Activated CD4-positive, alpha-beta T cell treated with anti-CD3 and anti-CD28 coated beads for 1 hour (primary cell): Measurements from ENCODE around the gene PIAS1.
"Not testable (repeated sequence)": the region's sequence is repeated elsewhere in the genome, so short reads cannot be mapped to it uniquely, and the experiment has no call there.

ENCODE experiments used
- DNase-seq: peaks from one replicate; pipeline ENCODE4 v3.0.0-alpha.2; 2020

Gene PIAS1

DNA sequence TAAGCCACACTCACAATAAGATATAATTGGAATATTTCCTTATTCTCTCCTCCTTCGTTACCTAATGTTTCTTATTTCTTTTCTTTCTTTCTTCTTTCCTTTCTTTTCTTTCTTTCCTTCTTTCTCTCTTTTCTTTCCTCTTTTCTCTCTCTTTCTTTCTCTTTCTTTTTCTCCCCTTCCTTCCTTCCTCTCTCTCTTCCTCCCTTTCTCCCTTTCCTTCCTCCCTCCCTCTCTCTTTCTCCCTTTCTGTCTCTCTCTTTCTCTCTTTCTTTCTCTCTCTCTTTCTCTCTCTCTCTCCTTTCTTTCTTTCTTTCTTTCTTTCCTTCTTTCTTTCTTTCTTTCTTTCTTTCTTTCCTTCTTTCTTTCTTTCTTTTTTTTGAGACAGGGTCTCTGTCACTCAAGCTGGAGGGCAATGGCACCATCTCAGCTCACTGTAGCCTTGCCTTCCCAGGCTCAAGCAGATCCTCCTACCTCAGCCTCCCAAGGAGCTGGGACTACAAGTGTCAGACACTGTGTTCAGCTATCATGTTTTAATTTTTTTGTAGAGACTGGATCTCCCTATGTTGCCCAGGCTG, 19.3 kb upstream of the PIAS1 start:
- DNase-seq, result no peak

GRCh38 chr15:68038246-68038645, 15.9 kb upstream of the PIAS1 start:
- no peak for DNase-seq

DNA sequence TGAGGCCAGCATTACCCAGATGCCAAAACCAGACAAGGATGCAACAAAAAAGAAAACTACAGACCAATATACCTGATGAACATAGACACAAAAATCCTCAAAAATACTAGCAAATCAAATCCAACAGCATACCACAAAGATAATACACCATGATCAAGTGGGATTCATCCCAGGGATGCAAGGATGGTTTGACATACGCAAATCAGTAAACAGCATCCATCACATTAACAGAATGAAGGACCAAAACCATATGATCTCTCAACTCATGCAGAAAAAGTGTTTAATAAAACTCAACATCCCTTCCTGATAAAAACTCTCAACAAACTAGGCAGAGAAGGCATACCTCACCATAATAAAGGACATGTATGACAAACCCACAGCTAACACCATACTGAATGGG, 14.0 kb upstream of the PIAS1 start:
- DNase-seq, result no peak

- no peak for DNase-seq
Observed at GRCh38 chr15:68042156-68042854, 11.8 kb upstream of the PIAS1 start.

DNA sequence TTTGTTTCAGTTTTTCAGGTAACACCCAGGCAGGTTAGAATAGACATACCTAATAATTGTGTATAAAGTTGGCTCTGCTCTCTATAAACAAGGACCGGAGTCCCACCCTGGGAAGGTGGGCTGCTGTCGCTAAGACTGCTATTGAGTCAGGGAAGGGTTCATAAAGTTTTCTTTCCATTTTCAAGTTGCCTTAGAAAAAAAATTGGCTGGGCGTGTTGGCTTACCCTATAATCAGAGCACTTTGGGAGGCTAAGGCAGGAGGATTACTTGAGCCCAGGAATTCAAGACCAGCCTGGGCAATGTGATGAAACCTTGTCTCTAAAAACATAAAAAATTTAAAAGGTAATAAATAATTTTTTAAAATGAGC, 11.3 kb upstream of the PIAS1 start:
- DNase-seq, result no peak

DNA sequence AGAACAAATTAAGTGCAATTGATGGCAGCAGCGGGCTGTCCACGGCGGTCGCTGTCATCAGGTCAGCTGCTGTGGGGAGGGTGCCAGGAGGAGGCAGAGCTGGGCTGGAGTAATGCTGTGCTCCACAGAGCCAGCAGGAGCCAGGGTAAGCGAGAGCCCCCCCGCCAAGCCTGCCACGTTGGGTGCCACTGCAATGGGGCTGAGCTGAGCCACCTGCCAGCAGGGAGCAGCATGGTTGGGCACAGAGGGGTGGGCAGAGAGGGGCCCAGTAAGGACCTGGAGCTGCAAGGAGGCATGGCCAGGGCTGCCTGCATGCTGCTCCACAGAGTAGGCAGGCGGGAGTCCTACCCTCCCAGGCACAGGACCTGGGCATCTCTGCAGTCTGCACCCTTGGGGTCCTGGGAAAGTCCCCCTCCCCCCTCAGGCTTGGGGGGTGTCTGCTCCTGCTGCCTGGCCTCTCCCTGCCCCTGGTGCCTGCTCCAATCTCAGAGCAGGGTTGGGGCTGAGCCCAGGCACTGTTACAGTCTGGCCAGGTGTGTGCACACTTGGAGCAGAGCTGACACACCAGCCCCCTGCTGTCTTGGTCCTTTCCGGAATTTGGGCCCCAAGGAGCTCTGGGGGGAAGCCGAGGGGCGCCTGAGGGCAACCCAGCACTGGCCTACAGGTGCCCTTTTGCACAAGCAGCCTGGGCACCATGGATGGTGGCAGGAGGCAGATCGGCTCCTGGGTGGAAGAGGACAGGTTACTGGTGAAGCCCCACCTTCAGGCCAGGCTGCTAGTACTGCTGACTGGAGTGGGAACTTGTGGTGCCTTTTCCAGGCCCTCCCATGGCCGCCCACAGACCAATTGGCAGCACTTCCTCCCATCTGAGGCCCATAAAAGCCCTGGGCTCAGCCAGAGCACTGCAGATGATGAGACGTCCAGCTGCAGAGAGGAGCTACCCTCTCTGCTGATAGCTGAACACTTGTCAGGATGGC, 8.5 kb upstream of the PIAS1 start:
- no peak for DNase-seq

GRCh38 chr15:68047826-68048225, 6.3 kb upstream of the PIAS1 start:
- DNase-seq, result no peak

DNA sequence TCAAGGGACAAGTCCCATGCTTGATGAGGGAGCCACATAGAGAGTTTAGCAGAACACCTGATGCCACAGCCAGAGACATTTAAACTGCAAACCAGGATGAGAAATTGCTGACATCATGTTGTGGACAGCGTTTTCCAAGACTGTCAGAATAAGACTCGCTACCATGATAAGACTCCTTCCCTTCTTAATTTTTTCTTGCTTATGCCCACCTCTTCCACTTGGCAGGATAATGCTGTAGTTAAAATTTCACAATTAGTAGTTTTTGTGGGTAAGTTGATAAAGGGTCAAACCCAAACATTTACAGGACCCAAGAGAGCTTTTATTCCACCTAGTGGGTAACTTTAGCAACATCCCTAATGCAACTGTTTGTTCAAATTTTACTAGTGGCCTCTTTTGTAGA, 3.0 kb upstream of the PIAS1 start:
- no peak for DNase-seq

DNA sequence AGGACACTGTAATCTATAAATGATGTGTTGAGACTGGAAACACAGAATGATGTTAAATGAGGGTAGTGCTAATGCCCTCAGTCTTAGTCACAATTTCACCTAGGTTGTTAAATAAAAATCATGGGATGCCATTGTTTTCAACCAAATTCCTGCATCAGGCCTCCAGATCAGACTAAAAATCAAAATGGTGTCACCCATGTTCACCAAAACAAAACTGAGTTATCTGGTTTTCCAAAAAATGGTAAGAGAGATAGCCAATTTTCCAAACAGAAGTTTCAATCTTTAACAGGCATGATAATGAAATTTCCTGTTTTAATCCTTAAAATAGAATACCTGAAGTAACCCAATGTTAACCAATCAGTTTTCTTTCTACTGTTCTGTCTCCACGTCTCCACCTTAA, 2.2 kb upstream of the PIAS1 start:
- no peak for DNase-seq

DNA sequence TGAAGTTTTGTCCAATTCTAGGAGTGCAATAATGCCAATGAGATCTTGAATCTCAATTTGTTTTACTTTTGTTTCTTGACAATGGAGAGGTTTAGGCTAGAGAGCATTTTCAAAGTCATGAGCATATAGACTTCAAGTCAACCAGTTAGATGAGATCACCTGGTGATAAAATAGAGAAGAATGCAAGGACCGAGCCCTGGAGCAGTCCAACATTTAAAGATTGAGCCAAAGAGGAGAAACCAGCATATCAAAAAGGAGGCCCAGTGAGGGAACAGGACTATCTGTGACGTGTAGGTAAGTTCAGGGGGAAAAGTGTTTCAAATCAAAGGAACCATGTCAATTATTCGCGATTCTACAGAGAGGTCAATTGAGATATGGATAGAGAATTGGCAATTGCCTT, 1.7 kb upstream of the PIAS1 start:
- no peak for DNase-seq

- no peak for DNase-seq
Observed at GRCh38 chr15:68053001-68053400, 1.1 kb upstream of the PIAS1 start.

GRCh38 chr15:68054628-68055223, 611 bp downstream of the PIAS1 start:
- no peak for DNase-seq

DNA sequence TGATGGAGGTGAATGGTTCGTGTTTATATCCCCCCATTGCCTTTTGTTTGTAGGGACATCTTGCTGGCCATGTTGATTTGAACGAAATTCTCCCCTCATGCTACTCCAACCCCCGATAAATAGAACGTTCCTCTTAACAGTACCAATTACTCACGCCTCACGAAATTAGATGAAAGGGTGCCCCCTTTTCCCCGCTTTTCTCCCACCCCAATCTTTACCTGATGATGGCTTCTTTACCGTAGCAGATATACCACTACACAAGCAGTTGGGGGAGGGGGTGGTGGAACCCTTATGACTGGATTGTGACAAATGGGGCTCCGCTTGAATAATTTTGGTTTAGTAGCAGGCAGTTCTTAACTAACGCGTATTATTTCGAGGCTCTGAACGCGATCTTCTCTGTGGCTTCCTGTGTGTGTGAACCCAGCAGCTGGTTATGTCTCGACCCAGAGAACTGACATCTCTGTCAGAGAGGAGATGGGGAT, 1.1 kb downstream of the PIAS1 start:
- peak; percentile 23 for DNase-seq

DNA sequence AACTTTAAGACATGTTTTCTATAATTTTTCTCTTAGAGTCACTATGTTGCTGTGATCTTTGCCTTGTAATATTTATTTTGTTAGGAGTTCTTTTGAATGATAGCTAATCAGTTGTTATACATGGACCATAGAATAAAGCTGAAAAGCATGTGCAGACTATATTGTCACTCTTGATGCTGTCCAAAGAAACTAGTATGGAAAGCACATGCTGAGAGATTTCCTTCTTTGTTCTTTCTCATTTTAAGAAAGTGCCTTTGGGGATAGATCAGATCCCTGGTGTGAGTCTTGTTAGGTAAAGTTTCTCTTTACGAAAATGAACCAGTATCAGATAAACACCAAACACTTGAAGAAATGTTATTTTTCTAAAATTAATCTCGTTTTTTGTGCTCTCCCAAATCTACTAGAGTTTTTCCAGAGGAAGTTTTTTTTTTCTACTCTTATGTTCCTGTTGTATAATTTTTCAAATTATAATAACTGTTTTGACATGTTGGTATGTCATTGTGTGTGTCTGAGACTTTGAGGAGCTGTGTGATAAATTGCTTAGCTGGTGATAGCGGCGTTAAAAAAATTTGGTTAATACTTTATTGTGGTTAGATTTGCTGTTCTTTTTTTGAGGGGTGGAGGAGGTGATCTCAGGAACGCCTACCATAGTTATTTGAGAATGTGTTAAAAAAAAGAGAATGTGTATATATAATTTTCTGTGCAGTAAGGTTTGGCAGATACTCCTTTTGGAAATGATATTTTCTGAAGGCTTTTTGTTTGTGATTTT, 2.2 kb downstream of the PIAS1 start:
- DNase-seq, result no peak

DNA sequence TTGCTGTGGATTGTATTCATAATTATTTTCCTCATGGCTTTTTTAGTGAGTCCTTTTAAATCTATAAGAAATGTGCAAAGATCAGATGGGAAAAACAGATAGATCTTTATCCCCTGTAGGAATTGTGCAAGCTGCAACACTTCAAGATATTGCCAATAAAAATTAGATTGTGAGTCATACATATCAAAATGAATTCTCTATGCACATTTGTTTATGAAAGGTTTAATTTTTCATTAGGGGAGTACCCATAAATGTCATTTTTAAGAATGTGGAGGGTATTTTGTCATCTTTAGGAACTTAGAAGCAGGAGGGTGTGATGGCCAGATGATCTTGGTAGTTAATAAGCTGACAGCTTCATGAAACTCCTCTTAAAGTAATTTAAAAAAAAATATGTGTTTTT, 2.9 kb downstream of the PIAS1 start:
- no peak for DNase-seq

GRCh38 chr15:68057758-68058157, 3.6 kb downstream of the PIAS1 start:
- DNase-seq, result no peak

- DNase-seq, result not testable (repeated sequence)
Observed at GRCh38 chr15:68058970-68059369, 4.9 kb downstream of the PIAS1 start.

DNA sequence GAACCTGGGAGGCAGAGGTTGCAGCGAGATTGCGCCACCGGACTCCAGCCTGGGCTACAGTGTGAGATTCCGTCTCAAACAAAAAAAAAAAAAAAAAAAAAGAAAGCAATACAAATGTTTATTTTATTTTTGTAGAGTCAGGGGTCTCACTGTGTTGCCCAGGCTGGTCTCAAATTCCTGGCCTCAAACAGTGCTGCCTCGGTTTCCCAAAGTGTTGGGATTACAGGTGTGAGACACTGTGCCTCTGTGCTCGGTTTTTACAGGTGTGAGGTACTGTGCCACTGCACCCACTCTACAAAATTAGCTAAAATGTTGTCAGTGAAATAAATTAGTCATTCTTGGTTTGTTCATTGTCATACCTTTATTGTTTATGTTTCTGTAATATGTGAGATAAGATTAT, 5.5 kb downstream of the PIAS1 start:
- no peak for DNase-seq

DNA sequence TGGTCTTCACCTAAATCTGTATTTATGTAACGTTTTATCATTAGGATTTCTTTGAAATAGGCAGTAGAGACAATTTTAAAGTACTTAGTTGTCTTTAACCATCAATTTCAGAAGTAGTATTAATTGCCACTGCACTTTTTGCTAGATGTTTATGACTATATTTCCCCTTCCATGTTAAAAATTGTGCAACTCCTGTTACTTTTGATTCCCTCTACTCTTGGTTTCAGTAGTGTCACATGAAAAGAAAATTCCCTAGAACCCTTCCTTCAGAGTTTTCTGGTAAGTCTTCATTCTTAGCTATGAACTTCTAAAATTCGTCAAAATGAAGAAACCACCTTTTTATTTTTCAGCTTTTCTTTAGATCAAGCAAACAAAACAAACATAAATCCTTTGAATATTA, 7.1 kb downstream of the PIAS1 start:
- DNase-seq, result no peak

GRCh38 chr15:68061602-68062001, 7.5 kb downstream of the PIAS1 start:
- no peak for DNase-seq

GRCh38 chr15:68062214-68062613, 8.1 kb downstream of the PIAS1 start:
- no peak for DNase-seq

- DNase-seq, result no peak
Observed at GRCh38 chr15:68062946-68063465, 8.9 kb downstream of the PIAS1 start.
